GM18520 (cell line): ENCODE data around the gene NDFIP2.
"Not testable (repeated sequence)": the region's sequence is repeated elsewhere in the genome, so short reads cannot be mapped to it uniquely, and the experiment has no call there.

Experiments used
- ATAC-seq: cut with Tn5 transposase; IDR thresholded peaks from one replicate; pipeline ENCODE4 v1.9.1; 2021; ENCODE audit not compliant: unreplicated experiment

The NDFIP2 gene

GRCh38 chr13:79531542-79532254, 50.7 kb downstream of the NDFIP2 start:
- no peak for ATAC-seq

DNA sequence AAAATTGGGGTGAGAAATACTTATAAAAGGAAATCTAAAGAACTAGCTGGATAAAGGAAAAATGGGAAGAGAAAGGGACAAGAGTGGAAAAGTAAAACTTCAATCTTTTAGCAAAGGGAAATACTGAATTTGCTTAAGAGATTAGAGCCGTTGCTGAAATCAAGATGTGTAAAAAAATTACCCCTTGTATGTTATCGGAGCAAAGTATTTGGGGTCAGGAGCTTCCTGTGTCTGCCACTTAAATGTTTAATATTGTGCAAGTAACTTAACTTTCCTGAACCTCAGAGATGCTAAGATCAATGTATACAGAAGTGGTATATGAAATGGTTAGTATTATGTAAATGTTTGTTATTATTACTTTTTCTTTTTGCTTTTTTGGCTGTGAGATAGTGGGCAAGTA, 51.6 kb downstream of the NDFIP2 start:
- no peak for ATAC-seq

GRCh38 chr13:79533781-79534400, 52.9 kb downstream of the NDFIP2 start:
- no peak for ATAC-seq

DNA sequence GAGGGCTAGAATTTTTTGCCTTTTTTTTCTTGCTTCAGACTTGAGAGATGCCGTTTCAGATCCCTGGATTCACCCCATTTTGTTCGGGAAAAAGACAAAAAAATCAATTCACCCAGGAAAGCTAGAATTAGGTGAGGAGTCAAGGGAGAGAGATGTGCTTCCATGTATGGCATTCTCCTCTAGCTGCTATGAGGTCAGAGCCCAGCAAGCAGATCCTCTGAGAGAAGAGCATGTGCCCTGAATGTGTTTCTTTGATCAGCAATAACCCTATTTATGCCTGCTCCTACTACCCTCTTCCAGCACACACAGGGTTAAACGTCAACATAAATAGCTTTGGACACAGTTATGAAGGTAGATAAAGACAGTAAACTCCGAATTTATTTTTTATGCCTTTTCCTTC, 53.6 kb downstream of the NDFIP2 start:
- ATAC-seq, result no peak

- no peak for ATAC-seq
Measured at GRCh38 chr13:79538757-79539156, 57.8 kb downstream of the NDFIP2 start.

- no peak for ATAC-seq
Measured at GRCh38 chr13:79540504-79540903, 59.5 kb downstream of the NDFIP2 start.

DNA sequence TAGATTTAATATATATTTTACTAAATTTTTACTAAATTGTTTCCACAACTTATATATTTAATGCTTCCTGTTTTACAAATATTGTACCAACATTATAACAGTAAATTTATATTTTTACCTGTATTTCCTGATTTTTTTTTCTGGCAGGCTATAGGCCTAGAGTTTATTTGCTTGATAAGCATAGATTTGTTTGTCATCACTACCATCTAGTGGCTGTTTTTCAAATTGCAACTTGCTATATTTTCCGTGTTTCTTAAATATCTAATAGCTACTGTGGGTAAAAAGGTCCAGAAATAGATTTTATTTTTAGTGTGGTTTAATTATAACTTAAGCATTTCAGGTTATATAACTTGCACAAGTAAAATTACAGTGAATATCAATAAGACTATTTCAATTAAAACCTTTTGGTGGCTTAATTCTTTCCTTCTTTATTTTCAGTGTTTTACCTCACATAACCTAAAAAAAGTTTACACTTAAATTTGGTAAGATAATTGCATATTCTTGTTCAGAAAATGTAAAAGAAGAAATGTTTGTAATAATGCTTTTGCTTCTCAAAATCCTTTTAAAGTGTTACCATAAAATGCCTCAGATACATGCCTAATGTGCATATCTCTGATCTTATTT, 60.6 kb downstream of the NDFIP2 start:
- peak; percentile 62 for ATAC-seq

GRCh38 chr13:79543883-79544282, 62.9 kb downstream of the NDFIP2 start:
- ATAC-seq, result no peak

DNA sequence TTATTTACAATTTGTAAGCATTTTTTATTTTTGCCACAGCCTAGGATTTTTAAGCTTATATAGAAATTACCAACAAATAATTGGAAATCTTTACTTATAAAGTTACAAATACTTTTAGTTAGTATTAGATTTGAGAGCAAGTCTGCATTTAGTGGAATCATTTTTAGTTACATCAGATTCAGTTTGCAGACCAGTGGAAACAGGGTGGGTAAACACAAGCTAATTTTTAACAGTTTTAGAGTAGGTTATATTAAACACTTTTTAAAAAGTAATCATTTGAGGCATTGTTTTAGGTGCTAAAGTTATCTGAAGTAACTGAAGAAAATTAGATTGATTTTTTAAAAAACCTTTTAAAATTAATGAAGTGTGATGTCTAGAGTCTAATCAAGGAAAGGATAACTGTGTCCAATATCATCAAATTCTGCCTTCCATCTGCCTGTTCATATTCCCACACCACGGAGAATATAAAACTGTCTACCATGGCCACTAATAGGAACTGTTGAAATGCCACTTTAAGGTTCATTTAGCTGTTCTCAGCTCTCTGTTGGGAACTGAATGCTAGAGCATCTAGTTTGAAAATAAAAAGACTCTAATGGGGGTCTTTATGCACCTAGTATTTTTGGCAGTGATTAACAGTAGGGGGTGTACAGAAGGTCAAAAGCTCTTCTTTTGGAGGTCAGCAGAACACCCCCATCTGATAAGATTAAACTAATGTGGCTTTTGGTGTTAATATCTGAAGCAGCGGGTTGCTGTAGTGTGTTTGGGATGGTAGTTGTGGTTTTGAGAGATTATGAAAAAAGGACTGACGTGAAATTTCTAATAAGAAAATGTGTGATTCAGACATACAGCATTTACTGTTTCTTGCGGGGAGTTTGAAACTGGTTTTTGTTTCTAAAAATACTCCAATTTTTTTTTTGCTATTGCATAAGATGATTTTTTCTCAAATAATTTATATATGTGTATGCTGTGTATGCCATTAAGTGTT, 66.5 kb downstream of the NDFIP2 start:
- no peak for ATAC-seq

DNA sequence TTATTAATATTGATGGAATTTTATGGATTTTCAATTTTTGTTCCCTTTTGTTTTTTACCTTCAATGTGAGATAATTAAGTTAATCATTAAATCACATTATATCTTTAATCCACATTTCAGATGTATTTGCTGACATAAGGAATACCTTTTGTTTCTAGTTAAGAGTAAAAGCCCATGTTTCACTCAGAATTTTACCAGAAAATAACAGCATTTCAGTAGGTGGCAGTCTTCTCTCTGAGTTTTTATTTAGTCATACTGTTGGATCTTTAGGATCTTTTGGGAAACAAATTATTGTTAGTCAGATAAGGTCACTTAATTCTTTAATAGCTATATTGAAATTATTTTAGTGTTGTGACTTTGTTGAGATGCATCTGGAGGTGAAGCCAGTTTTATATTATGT, 67.9 kb downstream of the NDFIP2 start:
- no peak for ATAC-seq

DNA sequence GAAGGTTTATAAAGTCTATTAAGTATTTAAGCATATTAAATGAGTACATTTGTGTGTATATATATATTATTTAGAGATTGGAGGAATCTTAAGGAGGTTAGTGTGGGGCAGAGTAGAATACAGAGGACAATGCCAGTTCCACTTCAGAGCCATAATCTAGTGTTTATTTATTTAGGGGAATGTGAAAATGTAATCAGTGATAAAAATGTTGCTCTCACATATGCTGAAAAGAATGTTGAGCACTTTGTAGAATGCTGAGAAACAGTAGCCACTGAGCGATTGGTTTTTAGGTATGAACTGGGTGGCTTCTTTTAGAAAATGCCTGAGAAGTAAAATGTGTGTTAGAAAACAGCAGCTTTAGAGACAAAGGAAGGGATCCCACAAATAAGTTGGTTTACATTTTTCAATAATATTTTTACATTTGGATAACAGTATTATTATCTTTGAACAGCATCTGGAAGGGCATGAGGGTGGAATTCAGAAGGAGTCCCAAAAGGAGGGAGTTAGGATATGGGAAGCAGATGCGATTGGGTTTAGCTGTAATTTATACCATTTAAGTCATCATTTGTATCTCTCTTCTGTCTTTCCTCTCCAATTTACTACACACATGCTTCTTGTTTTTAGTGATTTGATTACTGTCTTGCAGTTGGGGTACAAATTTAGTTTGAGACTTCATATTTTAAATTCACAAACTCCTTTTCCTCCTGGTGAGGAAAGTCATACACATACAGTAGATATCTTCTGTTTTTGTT, 68.6 kb downstream of the NDFIP2 start:
- ATAC-seq, result no peak

DNA sequence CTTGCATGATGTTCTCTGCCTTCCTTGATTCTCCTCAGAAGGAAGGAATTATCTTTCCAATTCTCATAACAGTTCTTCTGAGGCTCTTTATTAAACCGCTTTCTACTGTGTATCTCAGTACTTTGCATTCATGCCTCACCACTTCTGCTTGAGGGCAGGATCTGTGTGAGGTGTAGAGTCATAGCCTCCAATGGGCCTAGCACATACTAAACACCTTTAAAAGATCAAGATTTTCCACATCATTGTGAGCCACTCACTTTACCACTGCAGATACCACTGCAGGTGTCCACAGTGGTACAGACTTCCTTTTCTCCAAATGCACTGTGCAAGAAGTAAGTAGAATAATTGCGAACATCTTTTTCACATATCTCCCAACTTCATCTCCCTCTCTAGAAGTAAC, 76.7 kb downstream of the NDFIP2 start:
- no peak for ATAC-seq

- ATAC-seq, result no peak
Measured at GRCh38 chr13:79560954-79561353, 80.0 kb downstream of the NDFIP2 start.

GRCh38 chr13:79562557-79562956, 81.6 kb downstream of the NDFIP2 start:
- no peak for ATAC-seq

DNA sequence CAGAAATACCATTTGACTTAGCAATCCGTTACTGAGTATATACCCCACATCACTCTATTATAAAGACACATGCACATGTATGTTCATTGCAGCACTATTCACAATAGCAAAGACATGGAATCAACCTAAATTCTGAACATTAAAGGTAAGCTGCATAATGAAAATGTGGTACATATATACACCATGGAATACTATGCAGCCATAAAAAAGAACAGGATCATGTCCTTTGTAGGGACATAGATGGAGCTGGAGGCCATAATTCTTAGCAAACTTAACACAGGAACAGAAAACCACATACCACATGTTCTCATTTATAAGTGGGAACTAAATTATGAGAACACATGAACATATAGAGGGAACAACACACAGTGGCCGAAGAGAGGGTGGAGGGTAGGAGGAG, 85.2 kb downstream of the NDFIP2 start:
- no peak for ATAC-seq

GRCh38 chr13:79571147-79571546, 90.2 kb downstream of the NDFIP2 start:
- no peak for ATAC-seq

GRCh38 chr13:79573892-79574291, 92.9 kb downstream of the NDFIP2 start:
- not testable (repeated sequence) for ATAC-seq

- ATAC-seq, result no peak
Measured at GRCh38 chr13:79581870-79582315, 100.9 kb downstream of the NDFIP2 start.

DNA sequence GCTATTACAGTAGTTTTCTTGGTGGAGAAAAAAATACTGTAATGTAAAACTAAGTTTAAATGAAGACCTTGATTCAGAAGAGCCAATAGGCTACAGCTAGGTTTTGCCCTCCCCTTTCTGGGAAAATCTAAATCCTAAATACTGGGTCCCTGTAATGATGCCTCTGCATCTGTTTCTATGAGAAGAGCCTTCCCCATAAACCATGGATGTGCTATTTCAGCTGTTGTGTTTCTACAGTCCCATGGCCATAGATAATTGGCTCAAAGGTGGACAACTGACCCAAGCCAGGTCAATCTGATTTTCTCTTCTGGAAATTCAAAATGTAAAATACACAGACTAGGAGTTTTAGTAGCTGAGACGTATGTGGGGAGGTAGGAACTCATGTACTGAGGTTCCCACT, 101.9 kb downstream of the NDFIP2 start:
- no peak for ATAC-seq

GRCh38 chr13:79585033-79585432, 104.1 kb downstream of the NDFIP2 start:
- no peak for ATAC-seq
